H1 (cell line): ENCODE measurements around the gene FOXG1. TPM values are rescaled to one million over a fixed set of nuclear protein-coding genes. Genes with fewer than 3 reads are reported as not detected.
A peak's percentile ranks its signal among the peaks of the same experiment; 100 is the strongest.

Experiments used
- BCL11A ChIP-seq, 2 experiments: IDR thresholded peaks; one replicate each; pipeline ENCODE4 v1.6.1; 2011; ENCODE audit warnings: low read depth in 2 of 2, low read length in 2 of 2, mild to moderate bottlenecking in 2 of 2
- GTF2F1 ChIP-seq: IDR thresholded peaks from 2 replicates; pipeline ENCODE4 v1.6.1; 2012; ENCODE audit warnings: low read depth, low read length, improper control_type of control experiment, borderline replicate concordance
- JUN ChIP-seq: IDR thresholded peaks from 2 replicates; pipeline ENCODE4 v1.6.1; 2011; ENCODE audit warnings: low read depth, mild to moderate bottlenecking, improper control_type of control experiment, low read length
- POLR2A ChIP-seq, 2 experiments: IDR thresholded peaks; 1 replicate in 1 of 2; 2 replicates in 1 of 2; pipeline ENCODE4 v1.6.1; 2011; ENCODE audit warnings: low read depth in 2 of 2, low read length in 2 of 2, mild to moderate bottlenecking in 2 of 2; ENCODE audit errors: control extremely low read depth in 1 of 2
- POLR2AphosphoS5 ChIP-seq: IDR thresholded peaks from 2 replicates; pipeline ENCODE4 v1.6.1; 2011; ENCODE audit warnings: low read depth, low read length
- POU5F1 ChIP-seq: IDR thresholded peaks from 2 replicates; pipeline ENCODE4 v1.6.1; 2011; ENCODE audit warnings: low read depth, mild to moderate bottlenecking, low read length, moderate library complexity
- RAD21 ChIP-seq, 2 experiments: IDR thresholded peaks in 1 of 2; conservative IDR thresholded peaks in 1 of 2; 2 replicates each; pipeline ENCODE4 v1.6.1; 2011; ENCODE audit warnings: low read depth in 2 of 2, low read length in 2 of 2, improper control_type of control experiment in 1 of 2, inconsistent platforms in 1 of 2, mild to moderate bottlenecking in 1 of 2, moderate library complexity in 1 of 2
- RFX5 ChIP-seq: IDR thresholded peaks from 2 replicates; pipeline ENCODE4 v1.6.1; 2011; ENCODE audit warnings: low read depth, low read length, improper control_type of control experiment, borderline replicate concordance
- SP2 ChIP-seq: IDR thresholded peaks from 2 replicates; pipeline ENCODE4 v1.6.1; 2012; ENCODE audit warnings: mild to moderate bottlenecking, low read length, inconsistent platforms
- polyA plus RNA-seq, 7 experiments: library from polyadenylated mRNA; depleted of rRNA in 3 of 7; stranded (reverse) in 5 of 7; unstranded in 2 of 7; fragments of >200 nt in 5 of 7; fragments of 200-250 nt in 2 of 7; gene quantifications; 1 replicate in 5 of 7; 2 replicates in 1 of 7; 4 replicates in 1 of 7; pipeline versions ENCODE4 v1.2.1 to v1.2.3, GENCODE V29; 2011 to 2013; ENCODE audit warnings: missing spikeins in 2 of 7, mixed read lengths in 2 of 7
- total RNA-seq: library from RNA; stranded (reverse); fragmentation: NEBNext Ultra II Directional; extraction: Animal tissue kit (Norgen Biotek cat#: 25700); gene quantifications from 2 replicates; pipeline ENCODE4 v1.2.1, GENCODE V29; 2021
- TF ChIP-seq, protein P1 (sequence below): IDR thresholded peaks from 2 replicates; pipeline ENCODE4 v1.6.1; 2012; ENCODE audit warnings: inconsistent platforms
- TF ChIP-seq, protein P2 (sequence below): fragments of 300-600 bp; sonication (generic); IDR thresholded peaks from 2 replicates; pipeline ENCODE4 v1.7.1; 2012; ENCODE audit warnings: low read length, moderate library complexity, mild to moderate bottlenecking, inconsistent platforms; ENCODE audit not compliant: insufficient replicate concordance

FOXG1 gene
- total and polyA plus RNA-seq, 2 of the 8 experiments (the other 6 are each of a cell fraction or from before 2014, with no cell fraction given): 0.03 to 0.24 TPM

DNA sequence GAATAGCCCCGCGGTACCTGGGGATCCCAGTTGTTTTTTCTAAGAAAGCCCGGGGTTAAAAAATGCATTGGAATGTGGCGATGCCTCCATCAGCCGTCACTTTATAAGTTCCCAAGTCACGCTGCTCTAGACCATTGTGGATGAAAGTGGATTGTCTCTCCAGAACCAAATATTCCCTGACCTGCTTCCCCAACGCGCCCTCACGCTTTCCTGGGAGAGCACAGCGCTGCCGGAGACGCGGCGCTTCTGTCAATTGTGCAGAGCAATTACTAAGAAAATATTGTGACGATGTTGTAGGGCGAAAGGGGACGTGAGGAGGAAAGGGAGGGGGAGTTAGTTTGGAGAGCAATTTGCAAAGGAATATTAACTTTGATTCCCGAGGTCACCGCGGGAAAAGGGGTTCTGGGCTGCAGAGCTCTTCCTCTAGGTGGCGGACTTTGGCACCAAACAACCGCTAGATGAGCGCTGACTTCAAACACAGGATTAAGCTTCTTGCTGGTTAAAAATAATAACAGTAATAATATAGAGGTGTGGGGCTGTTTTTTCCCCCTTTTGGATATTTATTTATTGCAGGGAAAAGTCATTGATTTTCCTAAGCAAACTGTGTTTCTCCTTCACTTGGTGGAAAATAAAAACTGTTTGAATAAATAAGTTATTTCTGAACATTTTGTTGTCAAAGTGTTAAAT is 9.6 kb upstream of the FOXG1 start (continued):
- peak; percentile 46 to 50 for TF ChIP-seq RAD21 (IDR thresholded peaks at IDR 0.05 in 1 of 2, conservative IDR thresholded peaks at IDR 0.05 in 1 of 2; ENCODE audit: low read depth in 2 of 2, low read length in 2 of 2)
- TF ChIP-seq, protein P1, sequence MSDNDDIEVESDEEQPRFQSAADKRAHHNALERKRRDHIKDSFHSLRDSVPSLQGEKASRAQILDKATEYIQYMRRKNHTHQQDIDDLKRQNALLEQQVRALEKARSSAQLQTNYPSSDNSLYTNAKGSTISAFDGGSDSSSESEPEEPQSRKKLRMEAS: no peak
- TF ChIP-seq BCL11A (IDR thresholded peaks at IDR 0.05; ENCODE audit: low read depth in 2 of 2, low read length in 2 of 2): no peak
- no peak for TF ChIP-seq SP2
- TF ChIP-seq RFX5: no peak
- no peak for TF ChIP-seq POLR2AphosphoS5
- TF ChIP-seq GTF2F1: no peak
- no peak for TF ChIP-seq POLR2A (IDR thresholded peaks at IDR 0.05; ENCODE audit: control extremely low read depth in 1 of 2, low read depth in 2 of 2, low read length in 2 of 2)
- no peak for TF ChIP-seq JUN
- TF ChIP-seq, protein P2, sequence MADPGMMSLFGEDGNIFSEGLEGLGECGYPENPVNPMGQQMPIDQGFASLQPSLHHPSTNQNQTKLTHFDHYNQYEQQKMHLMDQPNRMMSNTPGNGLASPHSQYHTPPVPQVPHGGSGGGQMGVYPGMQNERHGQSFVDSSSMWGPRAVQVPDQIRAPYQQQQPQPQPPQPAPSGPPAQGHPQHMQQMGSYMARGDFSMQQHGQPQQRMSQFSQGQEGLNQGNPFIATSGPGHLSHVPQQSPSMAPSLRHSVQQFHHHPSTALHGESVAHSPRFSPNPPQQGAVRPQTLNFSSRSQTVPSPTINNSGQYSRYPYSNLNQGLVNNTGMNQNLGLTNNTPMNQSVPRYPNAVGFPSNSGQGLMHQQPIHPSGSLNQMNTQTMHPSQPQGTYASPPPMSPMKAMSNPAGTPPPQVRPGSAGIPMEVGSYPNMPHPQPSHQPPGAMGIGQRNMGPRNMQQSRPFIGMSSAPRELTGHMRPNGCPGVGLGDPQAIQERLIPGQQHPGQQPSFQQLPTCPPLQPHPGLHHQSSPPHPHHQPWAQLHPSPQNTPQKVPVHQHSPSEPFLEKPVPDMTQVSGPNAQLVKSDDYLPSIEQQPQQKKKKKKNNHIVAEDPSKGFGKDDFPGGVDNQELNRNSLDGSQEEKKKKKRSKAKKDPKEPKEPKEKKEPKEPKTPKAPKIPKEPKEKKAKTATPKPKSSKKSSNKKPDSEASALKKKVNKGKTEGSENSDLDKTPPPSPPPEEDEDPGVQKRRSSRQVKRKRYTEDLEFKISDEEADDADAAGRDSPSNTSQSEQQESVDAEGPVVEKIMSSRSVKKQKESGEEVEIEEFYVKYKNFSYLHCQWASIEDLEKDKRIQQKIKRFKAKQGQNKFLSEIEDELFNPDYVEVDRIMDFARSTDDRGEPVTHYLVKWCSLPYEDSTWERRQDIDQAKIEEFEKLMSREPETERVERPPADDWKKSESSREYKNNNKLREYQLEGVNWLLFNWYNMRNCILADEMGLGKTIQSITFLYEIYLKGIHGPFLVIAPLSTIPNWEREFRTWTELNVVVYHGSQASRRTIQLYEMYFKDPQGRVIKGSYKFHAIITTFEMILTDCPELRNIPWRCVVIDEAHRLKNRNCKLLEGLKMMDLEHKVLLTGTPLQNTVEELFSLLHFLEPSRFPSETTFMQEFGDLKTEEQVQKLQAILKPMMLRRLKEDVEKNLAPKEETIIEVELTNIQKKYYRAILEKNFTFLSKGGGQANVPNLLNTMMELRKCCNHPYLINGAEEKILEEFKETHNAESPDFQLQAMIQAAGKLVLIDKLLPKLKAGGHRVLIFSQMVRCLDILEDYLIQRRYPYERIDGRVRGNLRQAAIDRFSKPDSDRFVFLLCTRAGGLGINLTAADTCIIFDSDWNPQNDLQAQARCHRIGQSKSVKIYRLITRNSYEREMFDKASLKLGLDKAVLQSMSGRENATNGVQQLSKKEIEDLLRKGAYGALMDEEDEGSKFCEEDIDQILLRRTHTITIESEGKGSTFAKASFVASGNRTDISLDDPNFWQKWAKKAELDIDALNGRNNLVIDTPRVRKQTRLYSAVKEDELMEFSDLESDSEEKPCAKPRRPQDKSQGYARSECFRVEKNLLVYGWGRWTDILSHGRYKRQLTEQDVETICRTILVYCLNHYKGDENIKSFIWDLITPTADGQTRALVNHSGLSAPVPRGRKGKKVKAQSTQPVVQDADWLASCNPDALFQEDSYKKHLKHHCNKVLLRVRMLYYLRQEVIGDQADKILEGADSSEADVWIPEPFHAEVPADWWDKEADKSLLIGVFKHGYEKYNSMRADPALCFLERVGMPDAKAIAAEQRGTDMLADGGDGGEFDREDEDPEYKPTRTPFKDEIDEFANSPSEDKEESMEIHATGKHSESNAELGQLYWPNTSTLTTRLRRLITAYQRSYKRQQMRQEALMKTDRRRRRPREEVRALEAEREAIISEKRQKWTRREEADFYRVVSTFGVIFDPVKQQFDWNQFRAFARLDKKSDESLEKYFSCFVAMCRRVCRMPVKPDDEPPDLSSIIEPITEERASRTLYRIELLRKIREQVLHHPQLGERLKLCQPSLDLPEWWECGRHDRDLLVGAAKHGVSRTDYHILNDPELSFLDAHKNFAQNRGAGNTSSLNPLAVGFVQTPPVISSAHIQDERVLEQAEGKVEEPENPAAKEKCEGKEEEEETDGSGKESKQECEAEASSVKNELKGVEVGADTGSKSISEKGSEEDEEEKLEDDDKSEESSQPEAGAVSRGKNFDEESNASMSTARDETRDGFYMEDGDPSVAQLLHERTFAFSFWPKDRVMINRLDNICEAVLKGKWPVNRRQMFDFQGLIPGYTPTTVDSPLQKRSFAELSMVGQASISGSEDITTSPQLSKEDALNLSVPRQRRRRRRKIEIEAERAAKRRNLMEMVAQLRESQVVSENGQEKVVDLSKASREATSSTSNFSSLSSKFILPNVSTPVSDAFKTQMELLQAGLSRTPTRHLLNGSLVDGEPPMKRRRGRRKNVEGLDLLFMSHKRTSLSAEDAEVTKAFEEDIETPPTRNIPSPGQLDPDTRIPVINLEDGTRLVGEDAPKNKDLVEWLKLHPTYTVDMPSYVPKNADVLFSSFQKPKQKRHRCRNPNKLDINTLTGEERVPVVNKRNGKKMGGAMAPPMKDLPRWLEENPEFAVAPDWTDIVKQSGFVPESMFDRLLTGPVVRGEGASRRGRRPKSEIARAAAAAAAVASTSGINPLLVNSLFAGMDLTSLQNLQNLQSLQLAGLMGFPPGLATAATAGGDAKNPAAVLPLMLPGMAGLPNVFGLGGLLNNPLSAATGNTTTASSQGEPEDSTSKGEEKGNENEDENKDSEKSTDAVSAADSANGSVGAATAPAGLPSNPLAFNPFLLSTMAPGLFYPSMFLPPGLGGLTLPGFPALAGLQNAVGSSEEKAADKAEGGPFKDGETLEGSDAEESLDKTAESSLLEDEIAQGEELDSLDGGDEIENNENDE: no peak
- no peak for TF ChIP-seq POU5F1
